HFF-Myc (cell line): Measurements from ENCODE around the gene DYNLT4.
"Not testable (repeated sequence)": the region's sequence is repeated elsewhere in the genome, so short reads cannot be mapped to it uniquely, and the experiment has no call there.

Experiments used
- DNase-seq: peaks from one replicate; pipeline ENCODE4 v3.0.0-alpha.2; 2011; ENCODE audit warnings: low read depth; ENCODE audit errors: extremely low read depth
- H3K4me3 ChIP-seq: replicated peaks from 2 replicates; pipeline ENCODE4 v1.5.1; 2011; ENCODE audit warnings: low read depth, mild to moderate bottlenecking, control low read depth, low read length
- TF ChIP-seq, protein P1 (sequence below): IDR thresholded peaks from 2 replicates; pipeline ENCODE4 v1.5.1; 2012; ENCODE audit warnings: mild to moderate bottlenecking, low read depth, low read length, control low read depth; ENCODE audit errors: missing control alignments

The DYNLT4 gene

DNA sequence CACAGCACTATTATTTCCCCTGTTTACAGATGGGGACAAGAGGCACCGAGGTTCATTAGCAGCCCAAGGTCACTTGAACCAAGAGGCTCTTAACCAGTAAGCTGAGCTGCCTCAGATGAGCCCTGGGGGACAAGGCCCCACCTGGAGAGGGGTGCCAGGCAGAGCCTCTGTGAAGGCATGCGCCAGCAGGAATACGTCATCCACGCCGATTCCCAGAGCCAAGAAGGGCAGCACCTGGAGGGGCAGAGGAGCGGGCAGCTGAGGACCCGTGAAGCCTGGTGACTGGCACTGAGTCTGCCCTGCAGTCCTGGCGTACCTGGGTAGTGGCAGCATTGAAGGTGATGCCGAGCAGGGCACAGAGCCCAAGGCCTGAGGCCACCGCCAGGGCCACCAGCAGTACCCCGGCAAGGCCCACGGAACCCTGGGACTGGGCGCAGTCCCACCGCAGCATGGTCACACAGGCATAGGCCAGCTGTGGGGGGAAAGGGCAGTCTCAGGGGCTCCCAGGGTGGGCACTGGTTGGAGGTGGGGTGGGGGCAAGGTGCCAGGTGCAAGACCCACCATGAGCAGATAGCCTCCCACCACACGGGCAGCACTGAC lies 21.8 kb upstream of the DYNLT4 start:
- no peak for DNase-seq
- TF ChIP-seq, protein P1, sequence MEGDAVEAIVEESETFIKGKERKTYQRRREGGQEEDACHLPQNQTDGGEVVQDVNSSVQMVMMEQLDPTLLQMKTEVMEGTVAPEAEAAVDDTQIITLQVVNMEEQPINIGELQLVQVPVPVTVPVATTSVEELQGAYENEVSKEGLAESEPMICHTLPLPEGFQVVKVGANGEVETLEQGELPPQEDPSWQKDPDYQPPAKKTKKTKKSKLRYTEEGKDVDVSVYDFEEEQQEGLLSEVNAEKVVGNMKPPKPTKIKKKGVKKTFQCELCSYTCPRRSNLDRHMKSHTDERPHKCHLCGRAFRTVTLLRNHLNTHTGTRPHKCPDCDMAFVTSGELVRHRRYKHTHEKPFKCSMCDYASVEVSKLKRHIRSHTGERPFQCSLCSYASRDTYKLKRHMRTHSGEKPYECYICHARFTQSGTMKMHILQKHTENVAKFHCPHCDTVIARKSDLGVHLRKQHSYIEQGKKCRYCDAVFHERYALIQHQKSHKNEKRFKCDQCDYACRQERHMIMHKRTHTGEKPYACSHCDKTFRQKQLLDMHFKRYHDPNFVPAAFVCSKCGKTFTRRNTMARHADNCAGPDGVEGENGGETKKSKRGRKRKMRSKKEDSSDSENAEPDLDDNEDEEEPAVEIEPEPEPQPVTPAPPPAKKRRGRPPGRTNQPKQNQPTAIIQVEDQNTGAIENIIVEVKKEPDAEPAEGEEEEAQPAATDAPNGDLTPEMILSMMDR = no peak
- H3K4me3 ChIP-seq = no peak overlapping the region

DNA sequence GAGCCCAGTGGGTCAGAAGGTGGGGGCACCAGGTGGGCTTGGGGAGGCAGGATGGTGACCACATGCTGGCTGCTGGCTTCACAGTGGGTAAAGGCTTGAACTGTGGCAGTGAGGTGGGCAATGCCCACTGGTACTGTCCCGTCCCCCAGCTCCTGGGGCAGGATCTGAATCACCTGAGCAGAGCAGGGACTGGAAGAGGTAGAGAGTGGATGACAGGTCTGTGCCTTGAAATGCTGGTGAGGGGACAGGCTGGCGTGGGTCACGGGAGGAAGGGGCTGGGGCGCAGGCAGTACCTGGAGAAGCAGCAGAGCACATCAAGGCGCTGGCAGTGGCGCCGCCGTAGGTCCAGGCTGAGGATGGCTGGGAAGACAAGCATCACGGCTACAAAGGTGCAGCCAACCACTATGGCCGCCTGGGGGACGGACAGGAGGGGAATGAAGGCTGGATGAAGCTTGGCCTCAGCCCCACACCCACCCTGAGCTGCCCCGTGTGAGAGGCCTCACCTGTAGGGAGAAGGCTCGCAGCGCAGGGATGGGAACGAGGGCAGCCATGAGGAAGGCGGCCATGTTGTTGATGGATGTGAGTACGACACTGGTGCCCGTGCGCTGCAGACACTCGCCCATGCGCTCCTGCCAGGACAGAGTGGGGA lies 21.0 kb upstream of the DYNLT4 start:
- no peak overlapping the region for H3K4me3 ChIP-seq
- TF ChIP-seq, protein P1 = no peak
- no peak for DNase-seq

DNA sequence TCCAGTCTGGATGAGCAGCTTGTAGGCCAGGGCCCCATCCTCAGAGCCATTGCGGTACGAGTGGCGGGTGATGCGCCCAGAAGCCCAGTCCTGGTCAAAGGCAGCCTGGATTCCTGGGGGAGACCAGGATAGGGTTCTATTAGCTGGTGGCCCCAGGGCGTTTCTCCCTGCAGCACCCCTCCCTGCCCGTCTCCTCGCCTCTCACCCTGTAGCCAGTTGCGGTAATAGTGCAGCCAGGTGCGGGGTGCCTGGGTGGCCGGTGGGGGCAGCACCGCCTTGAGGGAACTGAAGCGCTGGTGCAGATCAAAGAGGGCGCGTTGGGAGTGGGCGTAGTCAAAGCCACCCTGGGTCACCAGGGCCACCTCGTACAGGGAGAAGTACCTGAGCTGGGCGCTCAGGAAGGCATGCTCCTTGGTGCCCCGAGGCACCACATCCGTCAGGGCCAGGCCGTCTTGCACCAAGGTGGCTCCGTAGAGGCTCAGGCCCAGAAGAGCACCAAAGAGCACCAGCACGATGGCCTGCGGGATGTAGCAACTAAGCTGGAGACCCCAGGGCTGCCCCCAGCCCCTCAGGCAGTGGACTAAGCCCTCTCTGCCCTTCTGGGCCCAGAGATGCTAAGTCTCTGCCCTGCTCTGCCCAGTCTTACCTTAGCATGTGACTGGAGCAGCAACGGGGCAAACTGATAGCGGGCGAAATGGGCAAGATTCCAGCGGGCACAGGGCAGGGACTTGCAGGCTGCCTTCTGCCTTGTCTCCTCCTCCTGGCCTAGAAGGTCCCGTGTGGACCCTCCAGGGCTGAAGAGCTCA lies 20.2 kb upstream of the DYNLT4 start:
- TF ChIP-seq, protein P1 = no peak
- H3K4me3 ChIP-seq = no peak overlapping the region
- no peak for DNase-seq

DNA sequence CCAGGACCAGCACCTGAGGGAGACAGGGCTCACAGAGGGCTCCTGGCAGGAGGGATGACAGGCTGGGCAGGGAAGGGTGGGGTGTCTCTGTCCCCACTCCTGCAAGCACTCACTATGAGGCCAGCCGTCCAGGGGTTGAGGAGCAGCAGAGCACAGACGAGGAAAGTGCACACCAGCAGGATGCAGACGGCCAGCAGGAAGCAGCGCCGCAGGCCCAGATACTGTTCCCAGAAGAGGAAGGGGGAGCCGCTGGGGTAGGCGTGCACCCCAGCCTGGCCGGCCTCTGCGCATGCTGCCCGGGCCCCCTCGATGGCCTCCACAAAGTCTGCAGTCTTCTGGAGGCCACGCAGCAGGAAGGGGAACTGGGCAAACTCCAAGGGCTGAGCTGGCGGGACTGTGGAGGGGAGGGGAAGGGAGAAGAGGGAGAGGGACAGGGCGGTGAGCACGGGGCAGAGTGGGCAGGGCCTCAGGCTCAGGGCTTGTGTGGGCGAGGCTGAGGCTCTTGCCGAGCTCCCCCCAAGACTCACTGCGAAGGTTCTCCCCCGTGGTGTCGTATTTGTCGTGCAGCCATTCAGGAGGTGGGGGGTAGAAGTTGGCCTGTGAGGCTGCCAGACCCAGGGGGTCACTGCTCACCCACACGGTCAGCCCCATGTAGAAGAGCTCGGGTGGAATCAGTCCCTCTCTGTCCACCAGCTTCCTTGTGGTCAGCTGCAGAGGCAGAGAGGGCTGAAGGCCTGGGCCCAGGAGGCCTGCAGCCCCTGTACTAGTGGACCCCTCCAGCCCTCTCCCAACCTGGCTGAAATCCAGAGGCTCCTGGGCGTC lies 19.4 kb upstream of the DYNLT4 start:
- H3K4me3 ChIP-seq = no peak overlapping the region
- TF ChIP-seq, protein P1 = no peak
- no peak for DNase-seq

DNA sequence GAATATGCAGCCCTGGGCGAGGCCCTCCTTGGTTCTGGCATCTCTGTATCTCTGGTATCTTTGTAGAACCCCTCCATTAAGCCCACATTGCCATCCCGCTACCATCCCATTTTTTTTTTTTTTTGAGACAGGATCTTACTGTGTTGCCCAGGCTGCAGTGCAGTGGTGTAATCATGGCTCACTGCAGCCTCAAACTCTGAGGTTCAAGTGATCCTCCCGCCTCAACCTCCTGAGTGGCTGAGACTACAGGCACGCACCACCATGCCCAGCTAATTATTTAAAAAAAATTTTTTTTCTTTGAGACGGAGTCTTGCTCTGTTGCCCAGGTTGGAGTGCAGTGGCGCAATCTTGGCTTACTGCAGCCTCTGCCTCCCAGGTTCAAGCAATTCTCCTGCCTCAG lies 17.2 kb upstream of the DYNLT4 start:
- not testable (repeated sequence) for DNase-seq, H3K4me3 ChIP-seq

DNA sequence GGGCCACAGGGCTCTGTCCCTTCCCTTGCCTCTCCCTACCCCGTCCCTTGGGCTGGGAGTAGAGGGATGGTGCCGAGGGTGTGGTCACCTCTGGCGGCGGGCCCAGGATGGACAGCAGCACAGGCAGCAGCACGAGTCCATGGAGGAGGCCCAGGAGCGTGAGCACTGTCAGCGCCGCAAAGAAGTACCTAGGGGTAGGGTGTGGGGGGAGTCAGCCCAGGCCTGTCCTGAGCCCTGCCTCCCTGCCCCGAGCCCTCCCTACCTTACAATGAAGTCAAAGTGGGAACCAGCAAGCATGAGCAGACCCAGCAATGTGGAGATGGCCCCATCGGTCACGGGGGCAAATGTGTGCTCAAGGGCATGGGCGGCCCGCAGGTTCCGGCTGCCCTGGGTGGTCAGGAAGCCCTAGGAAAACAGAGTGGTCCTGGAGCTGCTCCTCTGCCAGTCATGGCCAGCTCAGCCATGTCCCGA lies 15.9 kb upstream of the DYNLT4 start:
- TF ChIP-seq, protein P1 = no peak
- no peak overlapping the region for H3K4me3 ChIP-seq
- DNase-seq = no peak
